ENCODE data around the gene ABLIM2.

The ABLIM2 gene

DNA sequence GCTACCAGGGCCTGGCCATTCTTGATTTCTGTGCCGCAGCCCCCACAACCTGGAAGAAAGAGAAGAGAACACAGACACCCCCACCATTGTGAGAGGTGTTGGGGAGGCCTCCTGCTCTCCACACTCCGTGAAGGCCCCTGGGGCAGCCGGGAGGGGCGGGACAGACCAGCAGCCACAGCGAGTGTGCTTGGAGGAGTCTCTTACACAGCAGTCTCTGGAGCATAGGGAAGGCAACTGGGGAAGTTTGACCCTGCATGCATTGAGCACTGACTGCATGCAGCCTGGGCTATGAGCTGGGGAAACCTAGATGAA lies 77.9 kb downstream of the ABLIM2 start:
- TF ChIP-seq, protein P1, sequence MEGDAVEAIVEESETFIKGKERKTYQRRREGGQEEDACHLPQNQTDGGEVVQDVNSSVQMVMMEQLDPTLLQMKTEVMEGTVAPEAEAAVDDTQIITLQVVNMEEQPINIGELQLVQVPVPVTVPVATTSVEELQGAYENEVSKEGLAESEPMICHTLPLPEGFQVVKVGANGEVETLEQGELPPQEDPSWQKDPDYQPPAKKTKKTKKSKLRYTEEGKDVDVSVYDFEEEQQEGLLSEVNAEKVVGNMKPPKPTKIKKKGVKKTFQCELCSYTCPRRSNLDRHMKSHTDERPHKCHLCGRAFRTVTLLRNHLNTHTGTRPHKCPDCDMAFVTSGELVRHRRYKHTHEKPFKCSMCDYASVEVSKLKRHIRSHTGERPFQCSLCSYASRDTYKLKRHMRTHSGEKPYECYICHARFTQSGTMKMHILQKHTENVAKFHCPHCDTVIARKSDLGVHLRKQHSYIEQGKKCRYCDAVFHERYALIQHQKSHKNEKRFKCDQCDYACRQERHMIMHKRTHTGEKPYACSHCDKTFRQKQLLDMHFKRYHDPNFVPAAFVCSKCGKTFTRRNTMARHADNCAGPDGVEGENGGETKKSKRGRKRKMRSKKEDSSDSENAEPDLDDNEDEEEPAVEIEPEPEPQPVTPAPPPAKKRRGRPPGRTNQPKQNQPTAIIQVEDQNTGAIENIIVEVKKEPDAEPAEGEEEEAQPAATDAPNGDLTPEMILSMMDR (conservative IDR thresholded peaks at IDR 0.05) = no peak
- H3K27ac ChIP-seq = no peak overlapping the region

DNA sequence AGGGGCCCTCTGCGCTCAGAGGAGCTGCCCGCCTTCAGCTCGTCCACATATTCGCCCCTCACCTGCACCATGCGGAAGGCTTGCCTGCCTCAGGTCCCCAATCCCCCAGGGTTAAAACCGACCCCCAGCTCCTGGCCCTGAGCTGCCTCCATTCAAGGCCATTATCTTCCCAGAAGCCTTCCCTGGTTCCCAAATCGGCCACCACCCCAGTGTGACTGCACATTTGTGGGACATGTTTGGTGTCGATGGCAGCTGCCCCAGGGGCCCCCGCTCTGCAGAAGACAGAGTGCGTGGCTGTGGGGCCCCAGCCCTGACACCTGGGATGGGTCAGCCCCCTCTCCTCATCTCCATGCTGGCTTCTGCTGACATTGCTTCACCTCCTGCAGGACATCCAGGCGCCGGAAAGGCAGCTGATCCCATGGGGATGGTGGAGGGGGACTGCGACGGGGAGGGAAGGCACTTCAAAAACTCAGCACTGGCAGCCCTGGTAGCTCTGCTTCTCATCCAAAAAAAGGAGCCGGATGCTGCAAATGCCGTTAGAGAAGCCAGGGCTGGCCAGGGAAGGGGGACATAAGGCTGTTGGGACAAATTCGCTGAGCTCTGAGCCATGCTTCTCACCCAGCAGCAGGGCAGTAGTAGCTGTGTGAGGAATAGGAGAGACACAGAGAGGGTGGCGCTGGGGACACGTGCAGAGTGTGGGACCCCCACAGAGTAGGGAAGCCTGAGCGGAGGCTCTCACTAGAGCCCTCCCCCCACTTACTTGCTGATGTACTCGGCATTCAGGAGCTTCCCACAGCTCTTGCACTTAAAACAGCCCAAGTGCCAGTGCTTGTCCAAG lies 78.5 kb downstream of the ABLIM2 start:
- TF ChIP-seq, protein P1 (conservative IDR thresholded peaks at IDR 0.05) = no peak

DNA sequence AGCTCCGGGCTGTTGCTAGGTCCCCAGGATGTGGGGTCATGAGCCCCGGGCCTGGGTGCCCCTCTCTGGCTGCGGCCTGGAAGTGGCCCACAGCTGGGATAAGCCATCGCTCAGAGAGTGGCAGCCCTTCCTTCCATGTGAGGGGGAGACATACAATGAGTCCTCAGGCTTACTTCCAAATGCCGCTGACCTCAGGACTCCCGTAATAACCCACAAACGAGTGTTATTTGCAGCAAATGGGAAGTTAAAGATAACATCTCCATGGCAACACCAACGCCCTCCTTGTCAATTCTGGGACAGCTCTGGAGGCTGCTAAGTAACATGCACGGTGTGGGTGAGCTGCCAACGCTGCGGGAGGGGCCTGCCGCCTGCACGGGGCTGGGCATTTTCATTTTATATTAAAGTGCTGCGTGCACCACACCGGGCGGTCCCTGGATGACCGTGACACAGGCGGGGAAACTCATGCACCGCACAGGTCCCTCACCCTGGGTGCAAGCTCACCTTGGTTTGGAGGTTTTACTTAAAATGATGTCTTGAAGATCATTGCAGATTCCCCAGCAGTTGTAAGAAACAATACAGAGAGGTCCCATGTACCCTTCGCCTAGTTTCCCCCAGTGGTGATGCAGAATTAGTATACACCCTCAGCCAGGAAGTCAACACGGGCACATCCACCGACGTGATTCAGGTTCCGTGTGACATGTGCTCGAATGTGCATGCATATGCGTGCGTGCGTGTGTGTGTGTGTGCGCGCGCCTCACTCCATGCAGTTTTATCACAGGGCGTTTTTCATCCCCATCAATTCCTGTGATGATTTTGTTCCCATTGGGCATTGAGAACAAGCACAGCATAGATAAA lies 79.4 kb downstream of the ABLIM2 start:
- H3K27ac ChIP-seq = no peak overlapping the region
- TF ChIP-seq, protein P1 (conservative IDR thresholded peaks at IDR 0.05) = no peak

More for the DNA sequence above, 78.5 kb downstream of the ABLIM2 start:
- no peak overlapping the region for H3K27ac ChIP-seq

DNA sequence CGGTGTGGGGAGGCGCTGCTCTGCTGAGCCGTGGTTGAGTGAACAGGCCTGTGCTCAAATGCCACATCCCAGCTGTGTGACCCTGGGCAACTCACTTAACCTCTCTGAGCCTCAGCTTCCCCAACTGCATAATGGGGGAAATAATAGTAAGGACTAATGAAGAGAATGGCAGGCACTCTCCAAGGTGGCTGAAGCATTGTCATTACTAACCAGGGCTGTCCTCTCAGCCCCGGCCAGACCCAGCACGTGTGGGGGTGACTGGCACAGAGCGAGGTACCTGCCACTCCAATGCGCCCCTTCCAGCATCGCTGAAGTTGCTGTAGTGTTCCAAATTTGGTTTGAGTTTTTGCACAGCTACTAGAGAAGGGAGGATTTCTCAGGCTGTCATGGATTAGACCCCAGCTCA lies 80.0 kb downstream of the ABLIM2 start:
- TF ChIP-seq, protein P1 (conservative IDR thresholded peaks at IDR 0.05) = no peak
- H3K27ac ChIP-seq = no peak overlapping the region

DNA sequence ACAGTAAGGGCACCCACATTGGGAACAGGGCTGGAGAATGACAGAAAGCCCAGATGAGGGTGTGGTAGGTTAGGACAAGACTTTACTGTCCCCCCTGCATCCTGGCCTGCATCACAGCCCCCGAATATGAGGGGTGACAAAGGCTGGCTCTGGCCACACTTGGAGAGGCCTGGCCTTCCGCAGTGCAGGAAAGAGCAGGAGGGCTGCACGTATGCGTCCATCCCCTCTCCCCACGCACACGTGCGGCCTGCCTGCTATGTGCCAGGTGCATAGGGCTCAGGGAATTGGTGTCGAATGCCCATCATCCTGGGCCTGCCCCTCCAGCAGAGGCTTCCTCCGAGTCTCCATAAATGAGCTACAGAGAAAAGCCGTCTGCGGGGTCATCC lies 80.5 kb downstream of the ABLIM2 start:
- TF ChIP-seq, protein P1 (conservative IDR thresholded peaks at IDR 0.05) = no peak
- no peak overlapping the region for H3K27ac ChIP-seq

DNA sequence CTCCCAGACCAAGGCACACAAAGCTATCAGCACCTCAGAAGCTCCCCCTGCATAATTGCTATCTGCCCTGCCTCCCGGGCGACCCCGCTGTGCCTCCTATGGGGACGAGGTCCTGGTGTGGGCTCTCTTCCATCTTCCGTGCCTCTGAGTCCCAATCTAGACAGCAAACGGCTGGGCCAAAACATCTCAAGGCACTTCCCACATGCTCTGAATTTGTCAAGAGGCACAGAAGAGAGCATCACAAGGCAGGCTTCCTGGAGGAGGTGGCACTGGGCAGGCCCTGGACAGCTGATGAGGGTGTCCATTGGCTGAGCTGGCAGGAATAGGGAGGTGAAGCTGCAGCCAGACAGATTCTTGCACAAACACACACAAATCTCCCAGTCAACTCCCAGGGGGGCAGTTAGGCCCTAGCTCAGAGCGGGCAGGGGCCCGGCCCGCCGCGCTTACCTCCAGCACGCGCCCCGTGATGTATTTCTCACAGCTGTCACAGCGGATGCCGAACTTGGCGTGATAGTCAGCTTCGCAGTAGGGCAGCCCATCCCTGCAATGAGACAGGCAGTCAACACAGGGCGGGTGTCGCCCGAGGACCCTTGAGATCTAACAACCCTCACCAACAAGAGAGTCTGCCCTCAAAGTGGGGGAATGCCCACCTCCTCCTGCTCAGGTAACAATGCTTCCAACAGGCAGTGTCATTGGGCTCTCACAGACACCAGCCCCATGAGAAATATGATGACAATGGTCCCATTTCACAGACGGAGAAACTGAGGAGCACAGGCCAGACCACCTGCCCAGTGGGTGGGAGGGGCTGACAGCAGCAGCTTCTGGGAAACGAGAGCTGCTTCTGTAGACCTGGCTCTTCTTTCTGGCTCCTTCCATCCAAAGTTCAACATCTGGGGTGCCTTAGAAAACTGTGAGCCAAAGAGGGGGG lies 81.2 kb downstream of the ABLIM2 start:
- no peak overlapping the region for H3K27ac ChIP-seq
- TF ChIP-seq, protein P1 (conservative IDR thresholded peaks at IDR 0.05) = no peak
